Measurements from ENCODE around the gene DBNL.

DBNL gene

GRCh38 chr7:44043902-44044301 is 600 bp upstream of the DBNL start:
- DNase-seq (ENCODE audit: low spot score) = no peak

GRCh38 chr7:44045226-44046014 is 918 bp downstream of the DBNL start:
- DNase-seq (ENCODE audit: low spot score) = no peak

GRCh38 chr7:44046321-44047061 is 2.0 kb downstream of the DBNL start:
- DNase-seq (ENCODE audit: low spot score) = no peak

- no peak for DNase-seq (ENCODE audit: low spot score)
These were observed 3.7 kb downstream of the DBNL start for GRCh38 chr7:44048031-44048795.

- no peak for DNase-seq (ENCODE audit: low spot score)
These were observed 5.8 kb downstream of the DBNL start for GRCh38 chr7:44050121-44050914.

GRCh38 chr7:44050915-44051560 is 6.5 kb downstream of the DBNL start:
- no peak for DNase-seq (ENCODE audit: low spot score)

- no peak for DNase-seq (ENCODE audit: low spot score)
These were observed 7.2 kb downstream of the DBNL start for GRCh38 chr7:44051611-44052220.

- no peak for DNase-seq (ENCODE audit: low spot score)
These were observed 8.4 kb downstream of the DBNL start for GRCh38 chr7:44052771-44053365.

- DNase-seq (ENCODE audit: low spot score) = no peak
These were observed 12.2 kb downstream of the DBNL start for GRCh38 chr7:44056681-44057080.

- no peak for DNase-seq (ENCODE audit: low spot score)
These were observed 12.8 kb downstream of the DBNL start for GRCh38 chr7:44057181-44057848.

- no peak for DNase-seq (ENCODE audit: low spot score)
These were observed 13.6 kb downstream of the DBNL start for GRCh38 chr7:44057849-44058758.

GRCh38 chr7:44058759-44059218 is 14.3 kb downstream of the DBNL start:
- no peak for DNase-seq (ENCODE audit: low spot score)

- no peak for DNase-seq (ENCODE audit: low spot score)
These were observed 15.0 kb downstream of the DBNL start for GRCh38 chr7:44059219-44060090.

GRCh38 chr7:44060091-44060947 is 15.8 kb downstream of the DBNL start:
- no peak for DNase-seq (ENCODE audit: low spot score)

GRCh38 chr7:44060948-44061644 is 16.6 kb downstream of the DBNL start:
- no peak for DNase-seq (ENCODE audit: low spot score)

GRCh38 chr7:44061645-44062179 is 17.2 kb downstream of the DBNL start:
- DNase-seq (ENCODE audit: low spot score) = no peak

Data from globus pallidus (tissue), 1 donor.